Vagina (tissue), 2 donors: ENCODE results near the gene ALDH1B1.

Source experiments
- CTCF ChIP-seq, 3 experiments: fragments of 450-650 bp in 2 of 3; fragments of 200-600 bp in 1 of 3; sonication (generic) in 1 of 3; IDR thresholded peaks; one replicate each; pipeline ENCODE4 v1.5.1; 2017 to 2019; ENCODE audit warnings: antibody characterized with exemption in 3 of 3, mild to moderate bottlenecking in 2 of 3, moderate library complexity in 2 of 3
- POLR2A ChIP-seq, 2 donors: fragments of 450-650 bp; IDR thresholded peaks; one replicate each; pipeline ENCODE4 v1.6.1; 2017; ENCODE audit warnings: antibody characterized with exemption in 2 of 2, mild to moderate bottlenecking in 2 of 2, moderate library complexity in 2 of 2
- POLR2AphosphoS5 ChIP-seq, 2 donors: sonication (generic); formaldehyde crosslinking; IDR thresholded peaks; one replicate each; pipeline ENCODE4 v1.9.0; 2017; ENCODE audit warnings: antibody characterized with exemption in 2 of 2, mild to moderate bottlenecking in 2 of 2, low read depth in 1 of 2; ENCODE audit not compliant: insufficient read depth in 1 of 2

GRCh38 chr9:38440516-38440915 is 48.0 kb downstream of the ALDH1B1 start:
- TF ChIP-seq POLR2A (IDR thresholded peaks at IDR 0.05) (no peak), CTCF (IDR thresholded peaks at IDR 0.05) (no peak), POLR2AphosphoS5 (IDR thresholded peaks at IDR 0.05; ENCODE audit: insufficient read depth in 1 of 2, low read depth in 1 of 2) (no peak)
